ENCODE measurements around the gene SEC24D. TPM values are rescaled to one million over a fixed set of nuclear protein-coding genes. Genes with fewer than 3 reads are reported as not detected.
"Not testable (repeated sequence)": the region's sequence is repeated elsewhere in the genome, so short reads cannot be mapped to it uniquely, and the experiment has no call there.

SEC24D gene
- total and polyA plus RNA-seq, 4 donors, result 11.4 to 77.2 (median 52.0) TPM

- DNase-seq (no peak), ATAC-seq (ENCODE audit: insufficient read depth, low FRiP score) (no peak)
- H3K4me1 ChIP-seq (ENCODE audit: control insufficient read depth in 5 of 5, insufficient read depth in 5 of 5, low read length in 5 of 5), result peaks cover 0 to 5% (median 0%) of the 10 kb centered on the region in 5 donors
- H3K4me3 ChIP-seq, result no peak overlapping the region
- no peak overlapping the region for H3K27ac ChIP-seq (ENCODE audit: low read depth in 1 of 2, low read length in 1 of 2)
- TF ChIP-seq CTCF (IDR thresholded peaks at IDR 0.05; ENCODE audit: control extremely low read depth, extremely low read depth), result no peak
- no peaks in the 10 kb centered on the region for H3K9me3 ChIP-seq (ENCODE audit: control insufficient read depth in 4 of 4, insufficient read depth in 3 of 4, low read length in 3 of 4)
- H3K36me3 ChIP-seq (ENCODE audit: control insufficient read depth in 4 of 4, insufficient read depth in 4 of 4, low read length in 4 of 4), result peaks cover 24 to 37% (median 32%) of the 10 kb centered on the region in 4 donors
- 61 to 86% methylated on average over 3 of the region's 3 CpGs for WGBS, 2 donors
- no peaks in the 10 kb centered on the region for H3K27me3 ChIP-seq (ENCODE audit: control insufficient read depth in 3 of 3, insufficient read depth in 3 of 3, low read length in 2 of 3)
- no peak overlapping the region for H3K9ac ChIP-seq (ENCODE audit: insufficient read depth in 1 of 2, low read length in 2 of 2)
Observed at GRCh38 chr4:118797558-118798142, 38.3 kb downstream of the SEC24D start.

GRCh38 chr4:118791690-118792446 lies 44.1 kb downstream of the SEC24D start:
- not testable (repeated sequence) for H3K27ac ChIP-seq (ENCODE audit: low read depth in 1 of 2, low read length in 1 of 2); DNase-seq; H3K4me1 ChIP-seq (ENCODE audit: control insufficient read depth in 5 of 5, insufficient read depth in 5 of 5, low read length in 5 of 5); H3K9me3 ChIP-seq (ENCODE audit: control insufficient read depth in 4 of 4, insufficient read depth in 3 of 4, low read length in 3 of 4); H3K9ac ChIP-seq (ENCODE audit: insufficient read depth in 1 of 2, low read length in 2 of 2); H3K4me3 ChIP-seq; H3K27me3 ChIP-seq (ENCODE audit: control insufficient read depth in 3 of 3, insufficient read depth in 3 of 3, low read length in 2 of 3); ATAC-seq (ENCODE audit: insufficient read depth, low FRiP score)
- peaks cover 14 to 19% (median 16%) of the 10 kb centered on the region in 4 donors for H3K36me3 ChIP-seq (ENCODE audit: control insufficient read depth in 4 of 4, insufficient read depth in 4 of 4, low read length in 4 of 4)
- 89 to 92% methylated on average over 45 to 53 of the region's 58 CpGs for WGBS, 2 donors

- no peak for DNase-seq
- Histone ChIP-seq H3K9ac (ENCODE audit: insufficient read depth in 1 of 2, low read length in 2 of 2) (no peak overlapping the region), H3K4me1 (ENCODE audit: control insufficient read depth in 5 of 5, insufficient read depth in 5 of 5, low read length in 5 of 5) (peaks cover 0 to 13% (median 4%) of the 10 kb centered on the region in 5 donors), H3K27me3 (ENCODE audit: control insufficient read depth in 3 of 3, insufficient read depth in 3 of 3, low read length in 2 of 3) (no peaks in the 10 kb centered on the region), H3K36me3 (ENCODE audit: control insufficient read depth in 4 of 4, insufficient read depth in 4 of 4, low read length in 4 of 4) (peaks cover 6 to 9% (median 7%) of the 10 kb centered on the region in 4 donors), H3K9me3 (ENCODE audit: control insufficient read depth in 4 of 4, insufficient read depth in 3 of 4, low read length in 3 of 4) (no peaks in the 10 kb centered on the region), H3K4me3 (no peak overlapping the region), H3K27ac (ENCODE audit: low read depth in 1 of 2, low read length in 1 of 2) (no peak overlapping the region)
- WGBS, 2 donors, result 59 to 78% methylated on average over 5 of the region's 5 CpGs
- no peak for ATAC-seq (ENCODE audit: insufficient read depth, low FRiP score)
- TF ChIP-seq CTCF (IDR thresholded peaks at IDR 0.05; ENCODE audit: control extremely low read depth, extremely low read depth), result no peak
Observed at GRCh38 chr4:118790544-118790943, 45.4 kb downstream of the SEC24D start.

- ATAC-seq (ENCODE audit: insufficient read depth, low FRiP score), result no peak
- no peak for DNase-seq
- Histone ChIP-seq H3K9me3 (ENCODE audit: control insufficient read depth in 4 of 4, insufficient read depth in 3 of 4, low read length in 3 of 4) (no peaks in the 10 kb centered on the region), H3K27me3 (ENCODE audit: control insufficient read depth in 3 of 3, insufficient read depth in 3 of 3, low read length in 2 of 3) (no peaks in the 10 kb centered on the region), H3K4me1 (ENCODE audit: control insufficient read depth in 5 of 5, insufficient read depth in 5 of 5, low read length in 5 of 5) (peaks cover 0 to 13% (median 4%) of the 10 kb centered on the region in 5 donors), H3K36me3 (ENCODE audit: control insufficient read depth in 4 of 4, insufficient read depth in 4 of 4, low read length in 4 of 4) (peaks cover 3 to 8% (median 5%) of the 10 kb centered on the region in 4 donors), H3K27ac (ENCODE audit: low read depth in 1 of 2, low read length in 1 of 2) (peak overlapping the region in 1 of 2 donors; percentile 23), H3K9ac (ENCODE audit: insufficient read depth in 1 of 2, low read length in 2 of 2) (no peak overlapping the region), H3K4me3 (no peak overlapping the region)
- no peak for TF ChIP-seq CTCF (IDR thresholded peaks at IDR 0.05; ENCODE audit: control extremely low read depth, extremely low read depth)
Observed at GRCh38 chr4:118788911-118789310, 47.0 kb downstream of the SEC24D start.
